CD4-positive, alpha-beta T cell (primary cell): ENCODE measurements around the gene MAMLD1. TPM values are rescaled to one million over a fixed set of nuclear protein-coding genes. Genes with fewer than 3 reads are reported as not detected.

Source experiments
- ATAC-seq: fragments of 200-7000 bp; cut with Tn5 transposase; one replicate; pipeline ENCODE4 v1.10.0; 2022; ENCODE audit warnings: mild to moderate bottlenecking; ENCODE audit not compliant: poor library complexity
- CTCF ChIA-PET: fragments of 350-600 bp; sonication (Branson Sonifier 250); formaldehyde crosslinking; loops from one replicate; lab custom pipeline; 2021; ENCODE audit warnings: antibody characterized with exemption, inconsistent platforms; lab: Charles Lee
- POLR2A ChIA-PET: fragments of 350-600 bp; sonication (Branson Sonifier 250); formaldehyde crosslinking; loops from one replicate; lab custom pipeline; 2021; ENCODE audit warnings: antibody characterized with exemption, inconsistent platforms; lab: Charles Lee
- DNase-seq, 14 experiments: peaks; one replicate each; pipeline ENCODE4 v3.0.0-alpha.2; 2013 to 2020; ENCODE audit warnings: mixed read lengths in 2 of 14
- H3K27ac ChIP-seq, 2 donors: one replicate each; pipeline versions ENCODE4 v1.5.1 to v1.7.0; 2013; ENCODE audit warnings: low read length in 2 of 2, low read depth in 1 of 2, mild to moderate bottlenecking in 1 of 2
- H3K27me3 ChIP-seq, 2 experiments: 1 replicate in 1 of 2; 2 replicates in 1 of 2; pipeline versions ENCODE4 v1.6.1 to v1.7.0; 2013; ENCODE audit warnings: low read length in 2 of 2, control low read depth in 1 of 2, mild to moderate bottlenecking in 1 of 2, moderate library complexity in 1 of 2; ENCODE audit not compliant: insufficient read depth in 2 of 2, control insufficient read depth in 1 of 2
- H3K36me3 ChIP-seq: one replicate; pipeline ENCODE4 v1.6.1; 2013; ENCODE audit warnings: low read length, control low read depth; ENCODE audit not compliant: insufficient read depth
- H3K4me1 ChIP-seq: one replicate; pipeline ENCODE4 v1.6.1; 2013; ENCODE audit warnings: low read length, control low read depth; ENCODE audit not compliant: insufficient read depth
- H3K4me3 ChIP-seq: one replicate; pipeline ENCODE4 v1.5.1; 2013; ENCODE audit warnings: mild to moderate bottlenecking, low read length, moderate library complexity
- H3K9me3 ChIP-seq, 2 experiments: 1 replicate in 1 of 2; 2 replicates in 1 of 2; pipeline versions ENCODE4 v1.6.1 to v1.7.0; 2013; ENCODE audit warnings: low read length in 2 of 2, mild to moderate bottlenecking in 2 of 2, control low read depth in 1 of 2, moderate library complexity in 1 of 2; ENCODE audit not compliant: control insufficient read depth in 1 of 2, insufficient read depth in 1 of 2
- H3K27ac Mint-ChIP-seq: one replicate; pipeline ENCODE4 v1.8.0; 2020; ENCODE audit warnings: mixed read lengths
- H3K27me3 Mint-ChIP-seq: one replicate; pipeline ENCODE4 v1.8.0; 2021; ENCODE audit warnings: mixed read lengths
- H3K36me3 Mint-ChIP-seq: one replicate; pipeline ENCODE4 v1.8.0; 2021; ENCODE audit warnings: low read depth, mixed read lengths
- H3K4me1 Mint-ChIP-seq: one replicate; pipeline ENCODE4 v1.8.0; 2021; ENCODE audit warnings: low read depth, mixed read lengths
- H3K4me3 Mint-ChIP-seq: one replicate; pipeline ENCODE4 v1.8.0; 2020; ENCODE audit warnings: mild to moderate bottlenecking, mixed read lengths
- H3K9me3 Mint-ChIP-seq: one replicate; pipeline ENCODE4 v1.8.0; 2020; ENCODE audit warnings: mixed read lengths
- intact Hi-C, 2 experiments: fragments of 100-400 bp; cut with DNase I in 1 of 2; cut with micrococcal nuclease in 1 of 2; formaldehyde crosslinking; loops; one replicate each; pipeline versions ENCODE4 v1.15.1 to v1.9.0; 2023 to 2025; cut with DNase I, micrococcal nuclease
- total RNA-seq, 174 experiments: library from RNA in 2 of 174; stranded (reverse) in 2 of 174; gene quantifications; one replicate each; pipeline ENCODE4 v1.2.3 and lab custom pipeline; 2021 to 2026
- TF ChIP-seq, protein P1 (sequence below): fragments of 200-600 bp; IDR thresholded peaks from one replicate; pipeline ENCODE4 v1.8.0; 2022; ENCODE audit warnings: antibody characterized with exemption, mild to moderate bottlenecking

The MAMLD1 gene
- total RNA-seq, 2 experiments from 2014 or later = 0.45 to 0.96 TPM

DNA sequence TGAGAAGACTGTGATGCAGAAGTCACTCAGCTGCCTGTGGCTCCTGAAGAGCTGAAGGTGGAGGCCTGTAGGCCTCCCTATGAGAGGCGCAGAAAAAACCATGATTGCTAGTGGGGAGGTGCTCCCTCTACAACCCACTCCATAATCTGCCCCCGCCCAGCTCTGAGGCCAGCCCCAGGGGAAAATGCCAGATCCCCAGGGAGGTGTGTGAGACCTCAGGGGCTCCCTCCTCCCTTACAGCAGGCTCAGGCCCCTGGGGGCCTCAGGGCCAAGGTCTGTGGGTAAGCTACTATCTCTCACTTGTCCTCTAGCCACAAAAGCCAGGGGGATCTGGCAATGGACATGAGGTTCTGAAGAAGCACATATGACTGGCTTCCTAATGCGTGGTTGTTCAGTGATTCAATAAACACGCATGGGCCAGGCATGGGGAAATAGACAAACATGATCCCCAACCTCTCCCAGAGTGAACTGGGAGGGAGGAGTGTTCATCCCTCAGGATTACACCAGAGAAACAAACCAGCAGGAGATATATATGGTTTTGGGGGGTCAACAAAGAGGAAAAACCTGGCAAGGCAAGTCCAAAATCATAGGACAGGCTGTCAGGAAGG, 154.3 kb downstream of the MAMLD1 start:
- H3K36me3 Mint-ChIP-seq = no peaks in the 10 kb centered on the region
- H3K4me3 ChIP-seq = no peak overlapping the region
- intact Hi-C loops = no loop called here
- no peak overlapping the region for H3K27ac ChIP-seq
- no peak overlapping the region for H3K4me3 Mint-ChIP-seq
- ATAC-seq (no peak), DNase-seq (no peak)
- no peaks in the 10 kb centered on the region for H3K36me3 ChIP-seq
- no peaks in the 10 kb centered on the region for H3K9me3 ChIP-seq
- ChIA-PET POLR2A (no interaction called here), CTCF (no interaction called here)
- H3K27ac Mint-ChIP-seq = no peak overlapping the region
- no peaks in the 10 kb centered on the region for H3K4me1 Mint-ChIP-seq
- H3K4me1 ChIP-seq = no peaks in the 10 kb centered on the region
- H3K9me3 Mint-ChIP-seq = no peaks in the 10 kb centered on the region
- TF ChIP-seq, protein P1, sequence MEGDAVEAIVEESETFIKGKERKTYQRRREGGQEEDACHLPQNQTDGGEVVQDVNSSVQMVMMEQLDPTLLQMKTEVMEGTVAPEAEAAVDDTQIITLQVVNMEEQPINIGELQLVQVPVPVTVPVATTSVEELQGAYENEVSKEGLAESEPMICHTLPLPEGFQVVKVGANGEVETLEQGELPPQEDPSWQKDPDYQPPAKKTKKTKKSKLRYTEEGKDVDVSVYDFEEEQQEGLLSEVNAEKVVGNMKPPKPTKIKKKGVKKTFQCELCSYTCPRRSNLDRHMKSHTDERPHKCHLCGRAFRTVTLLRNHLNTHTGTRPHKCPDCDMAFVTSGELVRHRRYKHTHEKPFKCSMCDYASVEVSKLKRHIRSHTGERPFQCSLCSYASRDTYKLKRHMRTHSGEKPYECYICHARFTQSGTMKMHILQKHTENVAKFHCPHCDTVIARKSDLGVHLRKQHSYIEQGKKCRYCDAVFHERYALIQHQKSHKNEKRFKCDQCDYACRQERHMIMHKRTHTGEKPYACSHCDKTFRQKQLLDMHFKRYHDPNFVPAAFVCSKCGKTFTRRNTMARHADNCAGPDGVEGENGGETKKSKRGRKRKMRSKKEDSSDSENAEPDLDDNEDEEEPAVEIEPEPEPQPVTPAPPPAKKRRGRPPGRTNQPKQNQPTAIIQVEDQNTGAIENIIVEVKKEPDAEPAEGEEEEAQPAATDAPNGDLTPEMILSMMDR = no peak
- H3K27me3 Mint-ChIP-seq = no peaks in the 10 kb centered on the region
- H3K27me3 ChIP-seq = no peaks in the 10 kb centered on the region

DNA sequence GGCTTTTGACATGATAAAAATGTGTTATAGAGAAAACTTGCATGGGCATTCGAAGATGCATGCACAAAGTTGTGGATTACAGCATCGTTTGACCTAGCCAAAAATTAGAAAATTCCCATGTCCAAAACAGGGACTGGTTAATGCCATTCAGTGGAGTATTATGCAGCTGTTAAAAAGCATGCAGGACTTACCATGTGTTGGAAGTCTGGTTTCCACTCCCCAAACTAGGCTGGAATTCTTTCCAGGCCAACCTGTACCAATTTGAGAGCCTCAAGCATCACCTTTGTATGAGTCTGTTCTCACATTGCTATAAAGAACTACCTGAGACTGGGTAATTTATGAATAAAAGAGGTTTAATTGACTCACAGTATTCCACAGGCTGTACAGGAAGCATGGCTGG, 159.4 kb downstream of the MAMLD1 start:
- intact Hi-C loops = no loop called here

DNA sequence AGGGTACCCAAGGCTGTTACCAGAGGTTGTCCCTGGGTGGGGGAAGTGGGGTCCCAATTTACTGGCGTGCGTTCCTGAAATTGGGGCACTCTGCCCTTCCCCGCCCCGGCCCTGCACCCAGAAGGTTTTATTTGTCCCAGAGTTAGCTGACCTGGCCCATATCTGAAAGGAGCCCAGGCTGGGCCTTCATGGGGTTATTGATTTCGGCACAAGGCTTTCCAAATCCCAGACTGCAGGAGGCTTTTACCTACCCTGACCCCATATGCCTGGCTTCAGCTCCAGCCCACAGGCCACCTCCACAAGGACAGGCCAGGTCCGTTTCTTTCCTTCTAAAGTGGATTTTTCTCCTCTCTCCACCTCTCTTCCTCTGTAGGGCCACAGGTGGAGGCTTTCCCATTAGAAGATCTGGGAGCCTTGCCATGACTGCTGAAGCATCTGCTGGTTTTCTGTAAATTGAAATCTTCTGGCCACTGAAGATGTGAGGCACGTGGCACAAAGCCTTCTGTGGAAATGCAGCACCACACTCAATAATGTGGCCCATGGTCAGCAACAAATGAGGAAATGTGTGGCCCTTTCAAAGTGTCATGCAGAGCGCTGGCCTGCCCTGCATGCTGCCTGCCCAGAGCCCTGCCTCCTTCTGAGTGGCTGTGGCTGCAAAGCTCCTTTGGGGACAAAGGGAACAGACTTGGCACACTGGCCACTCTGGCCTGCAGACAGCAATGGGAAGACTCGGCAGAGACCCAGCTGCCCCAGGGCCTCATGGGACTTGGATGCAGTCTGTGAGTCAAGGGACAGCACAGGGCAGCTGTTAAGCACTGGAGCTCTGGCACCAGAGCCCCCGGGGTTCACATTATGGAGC, 162.2 kb downstream of the MAMLD1 start:
- POLR2A ChIA-PET = no interaction called here
- H3K4me1 ChIP-seq = no peaks in the 10 kb centered on the region
- H3K4me3 Mint-ChIP-seq = no peak overlapping the region
- ATAC-seq (no peak), DNase-seq (no peak)
- H3K9me3 ChIP-seq = no peaks in the 10 kb centered on the region
- no peak overlapping the region for H3K27ac ChIP-seq
- no peak overlapping the region for H3K4me3 ChIP-seq
- H3K27me3 Mint-ChIP-seq = no peaks in the 10 kb centered on the region
- CTCF ChIA-PET = no interaction called here
- H3K36me3 Mint-ChIP-seq = no peaks in the 10 kb centered on the region
- intact Hi-C loops = no loop called here
- TF ChIP-seq, protein P1 = no peak
- H3K36me3 ChIP-seq = no peaks in the 10 kb centered on the region
- no peaks in the 10 kb centered on the region for H3K27me3 ChIP-seq
- H3K4me1 Mint-ChIP-seq = no peaks in the 10 kb centered on the region
- no peaks in the 10 kb centered on the region for H3K9me3 Mint-ChIP-seq
- H3K27ac Mint-ChIP-seq = no peak overlapping the region

More for the DNA sequence above, 159.4 kb downstream of the MAMLD1 start:
- Histone ChIP-seq H3K36me3 (no peaks in the 10 kb centered on the region), H3K27ac (no peak overlapping the region), H3K4me1 (no peaks in the 10 kb centered on the region), H3K9me3 (no peaks in the 10 kb centered on the region), H3K4me3 (no peak overlapping the region), H3K27me3 (no peaks in the 10 kb centered on the region)
- ChIA-PET POLR2A (no interaction called here), CTCF (no interaction called here)
- ATAC-seq (no peak), DNase-seq (no peak)
- TF ChIP-seq, protein P1 = no peak
- H3K36me3 Mint-ChIP-seq = no peaks in the 10 kb centered on the region
- H3K9me3 Mint-ChIP-seq = no peaks in the 10 kb centered on the region
- no peak overlapping the region for H3K27ac Mint-ChIP-seq
- H3K4me3 Mint-ChIP-seq = no peak overlapping the region
- no peaks in the 10 kb centered on the region for H3K27me3 Mint-ChIP-seq
- no peaks in the 10 kb centered on the region for H3K4me1 Mint-ChIP-seq
